ENCODE data around the gene PRKAR2B.

PRKAR2B gene

GRCh38 chr7:107044347-107045194 lies at the start of gene PRKAR2B:
PRKAR2B (plus strand) TSS chr7:107044705; CDS start chr7:107044908, 203 bp downstream.
- peak; percentile 25 for DNase-seq

DNA sequence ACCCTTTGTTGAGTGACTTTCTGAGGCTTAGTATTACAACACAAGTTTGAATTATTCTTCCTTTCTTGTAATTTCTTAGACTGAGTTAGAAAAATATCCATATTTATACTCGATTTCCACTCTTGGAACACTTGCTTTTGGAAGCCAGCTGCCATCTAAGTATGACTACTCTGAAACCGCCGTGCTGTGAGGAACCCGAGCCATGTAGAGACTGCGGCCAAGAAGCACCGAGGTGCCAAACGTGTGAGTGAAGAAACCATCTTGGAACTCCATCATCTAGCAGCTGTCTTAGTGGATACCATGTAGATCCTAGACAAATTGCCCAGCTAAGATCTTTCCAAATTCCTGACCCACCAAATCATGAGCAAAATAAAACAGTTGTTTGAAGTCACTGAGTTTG lies 49.7 kb upstream of the PRKAR2B start:
- no peak for DNase-seq

- DNase-seq: no peak
Measured at GRCh38 chr7:106997487-106998271, 46.8 kb upstream of the PRKAR2B start.

DNA sequence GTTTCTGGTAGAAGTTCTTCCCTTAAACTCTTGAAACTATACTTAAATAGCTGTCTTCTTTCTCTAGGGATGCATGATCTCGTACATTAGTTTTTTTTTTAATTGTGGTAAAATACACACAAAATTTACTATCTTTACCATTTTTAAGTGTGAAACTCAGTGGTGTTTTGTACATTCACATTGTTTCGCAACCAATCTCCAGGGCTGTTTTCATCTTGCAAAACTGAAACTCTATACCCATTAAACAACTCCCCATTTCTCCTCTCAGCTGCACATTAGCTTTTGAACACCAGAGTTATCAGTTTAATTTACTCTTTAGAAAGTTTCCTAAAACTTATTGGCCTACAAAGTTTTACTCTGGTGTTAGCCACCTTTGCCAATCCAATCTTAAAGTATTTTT lies 45.5 kb upstream of the PRKAR2B start:
- no peak for DNase-seq

GRCh38 chr7:107001490-107001889 lies 43.0 kb upstream of the PRKAR2B start:
- no peak for DNase-seq

GRCh38 chr7:107002126-107002525 lies 42.4 kb upstream of the PRKAR2B start:
- DNase-seq: no peak

- DNase-seq: no peak
Measured at GRCh38 chr7:107002529-107002998, 41.9 kb upstream of the PRKAR2B start.

DNA sequence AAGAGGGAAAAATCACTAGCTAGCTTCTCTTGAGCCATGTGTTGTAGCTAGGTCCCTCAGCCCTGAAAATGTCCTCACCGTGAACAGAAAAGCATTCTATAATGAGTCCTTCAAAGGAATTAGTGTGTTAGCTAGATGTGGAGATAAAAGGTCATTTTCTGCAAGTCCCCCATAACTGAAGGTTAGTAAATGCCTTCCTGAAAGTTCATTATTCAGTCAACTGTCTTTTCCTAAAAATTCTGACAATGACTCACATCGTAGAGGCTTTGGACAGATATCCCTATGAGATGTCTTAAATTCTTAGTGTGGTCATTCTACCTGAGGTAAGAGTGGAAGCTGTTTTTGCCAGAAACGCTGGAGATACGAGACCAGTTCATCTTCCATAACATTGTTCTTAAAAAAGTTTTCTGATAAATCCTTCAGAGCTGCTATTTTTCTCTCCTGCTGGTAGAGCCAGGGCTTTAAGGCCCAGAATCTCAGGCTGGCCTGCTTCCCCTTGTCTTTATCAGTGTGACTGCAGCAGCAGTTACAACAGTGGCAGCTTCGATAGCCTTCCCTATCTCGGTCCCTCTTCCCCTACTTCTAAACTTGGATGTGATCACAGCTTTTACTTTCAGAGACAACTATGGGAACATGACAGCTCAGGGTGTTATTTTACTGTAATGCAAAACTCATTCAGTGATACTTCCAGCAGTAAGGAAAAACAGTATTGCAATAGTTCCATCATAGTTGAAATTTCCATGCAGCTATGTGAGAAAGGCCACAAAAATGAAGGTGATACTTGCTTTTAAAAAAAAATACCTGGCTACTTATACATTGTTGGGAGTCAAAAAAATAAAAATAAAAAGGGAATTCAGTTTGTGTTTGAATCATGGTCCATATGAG lies 37.3 kb upstream of the PRKAR2B start:
- DNase-seq: no peak

GRCh38 chr7:107007892-107008287 lies 36.6 kb upstream of the PRKAR2B start:
- no peak for DNase-seq

- no peak for DNase-seq
Measured at GRCh38 chr7:107009846-107010203, 34.7 kb upstream of the PRKAR2B start.

DNA sequence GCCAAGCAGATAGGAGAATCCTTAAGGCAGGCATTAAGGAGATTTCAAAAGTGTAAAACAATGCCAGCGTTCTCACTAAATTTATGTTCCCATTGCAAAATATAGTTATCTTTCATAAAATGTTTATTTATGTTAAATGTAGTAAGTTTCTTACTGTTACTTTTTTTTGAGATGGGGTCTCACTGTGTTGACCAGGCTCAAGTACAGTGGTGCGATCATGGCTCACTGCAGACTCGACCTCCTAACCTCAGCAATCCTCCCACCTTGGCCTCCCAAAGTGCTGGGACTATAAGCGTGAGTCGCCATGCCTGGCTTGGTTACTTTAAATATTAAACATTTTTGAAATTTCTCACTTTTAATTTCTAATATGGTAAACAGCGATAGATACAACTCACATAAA lies 31.8 kb upstream of the PRKAR2B start:
- no peak for DNase-seq

DNA sequence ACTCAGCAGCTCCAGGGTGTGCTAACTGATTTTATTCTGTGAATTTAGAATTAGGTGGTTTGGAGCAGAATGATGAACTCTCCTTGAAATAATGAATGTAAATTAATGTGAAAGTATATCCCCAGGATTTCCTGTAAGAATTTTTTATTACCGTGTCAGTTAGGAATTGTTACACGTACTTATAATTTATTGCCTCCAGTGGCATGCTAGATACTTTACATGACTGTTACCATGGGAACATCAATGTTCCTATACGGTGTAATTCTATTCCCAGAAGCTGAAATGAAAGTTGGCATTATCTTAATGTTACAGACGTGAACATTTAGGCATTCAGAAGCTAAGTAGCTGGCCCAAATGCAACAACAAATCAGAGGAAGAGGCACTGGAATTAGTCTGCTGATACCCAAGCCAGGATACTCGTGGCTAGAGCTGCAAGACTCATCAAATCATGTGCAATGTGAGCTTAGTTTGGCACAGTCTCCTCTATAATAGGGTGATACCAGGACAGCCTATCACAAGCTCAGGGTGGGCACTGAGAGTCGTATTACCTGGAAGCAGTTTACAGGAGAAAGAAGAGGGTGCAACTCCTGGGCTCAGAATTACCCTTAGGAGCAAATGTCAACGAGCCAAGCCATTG lies 30.0 kb upstream of the PRKAR2B start:
- peak; percentile 33 for DNase-seq

DNA sequence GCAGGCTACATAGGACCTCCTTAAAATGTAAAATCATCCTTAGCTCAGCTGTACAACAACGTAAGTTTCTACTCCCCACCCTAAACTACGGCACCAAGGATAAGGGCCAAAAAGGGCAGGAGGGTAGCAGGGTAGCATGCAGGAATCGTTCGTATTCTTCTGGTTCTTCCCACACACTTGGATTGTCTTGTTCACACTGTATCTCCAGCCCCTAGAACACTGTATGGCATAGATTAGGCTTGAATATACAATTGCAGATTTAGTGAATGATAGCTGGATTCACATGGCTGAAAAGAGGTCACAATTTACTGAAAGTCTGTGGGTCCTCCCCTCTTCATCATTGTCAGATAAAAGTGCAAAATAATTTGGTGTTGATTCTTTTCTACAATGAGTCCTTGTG lies 28.2 kb upstream of the PRKAR2B start:
- no peak for DNase-seq

DNA sequence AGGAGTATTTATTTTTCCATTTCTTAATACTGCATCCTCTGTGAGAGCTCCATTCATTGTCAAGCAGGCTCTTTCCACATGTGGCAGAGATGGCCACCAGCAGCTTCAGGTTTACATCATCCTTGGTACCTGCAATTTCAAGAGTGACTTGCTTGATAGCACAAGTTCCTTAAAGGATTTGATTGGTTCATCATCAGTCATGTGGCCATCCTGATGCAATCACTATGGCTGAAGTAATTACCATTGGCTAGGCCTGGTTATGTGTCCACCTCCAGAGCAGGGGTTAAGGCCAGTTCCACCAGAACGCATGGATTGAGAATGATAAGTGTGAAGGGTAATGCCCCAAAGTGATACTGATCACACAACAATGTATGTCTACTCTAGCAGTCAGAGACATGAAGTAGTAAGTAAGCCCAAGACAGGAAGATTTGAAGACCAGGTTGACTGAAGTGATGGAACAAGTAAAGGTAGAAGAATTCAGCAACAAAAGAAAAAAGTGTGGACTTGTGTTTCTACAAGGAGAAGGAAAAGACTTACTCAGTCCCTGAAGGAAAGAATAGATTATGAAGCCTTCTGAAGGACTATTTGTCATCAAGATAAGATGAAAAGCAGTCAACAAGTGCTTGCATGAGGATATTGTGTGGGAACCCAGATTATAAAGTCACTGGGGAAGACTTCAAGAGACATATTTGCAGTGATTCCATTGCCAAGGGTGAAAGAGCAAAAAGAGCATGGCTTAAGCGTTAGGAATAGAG lies 26.4 kb upstream of the PRKAR2B start:
- DNase-seq: no peak

DNA sequence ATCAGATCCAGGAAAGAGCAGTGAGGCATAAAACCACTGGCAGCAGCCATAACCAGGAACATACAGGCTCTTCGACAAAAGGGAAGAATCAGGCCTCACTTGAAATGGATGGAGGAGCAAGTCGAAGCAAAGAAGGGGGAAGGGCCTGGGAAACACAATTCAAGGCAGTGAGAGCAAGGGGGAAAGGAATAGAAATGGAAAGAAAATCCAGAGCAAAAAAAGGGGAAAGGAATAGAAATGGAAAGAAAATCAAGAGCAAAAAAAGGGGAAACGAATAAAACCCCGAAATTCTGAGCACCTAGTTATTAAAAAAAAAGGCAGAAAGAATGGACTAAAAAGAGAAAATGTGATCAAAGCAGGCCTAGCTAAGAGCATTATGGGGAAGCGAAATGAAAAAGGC lies 24.1 kb upstream of the PRKAR2B start:
- no peak for DNase-seq

DNA sequence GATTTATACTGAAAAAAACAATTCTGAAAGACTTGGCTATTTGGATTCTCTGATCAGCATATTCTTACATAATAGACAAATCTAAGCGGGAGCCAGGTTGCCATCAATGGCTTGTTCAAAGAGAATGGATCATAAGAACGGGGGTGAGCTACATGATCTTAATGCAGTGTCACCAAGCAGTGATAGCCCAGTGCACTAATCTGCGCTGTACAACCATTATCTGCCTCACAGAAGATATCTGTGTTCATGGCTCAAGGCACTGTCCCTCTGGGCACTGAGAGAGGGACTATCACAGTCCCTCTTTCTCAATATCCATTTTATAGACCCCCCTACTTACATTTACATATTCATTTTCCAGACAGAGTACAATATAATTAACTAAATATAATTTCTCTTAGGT lies 22.9 kb upstream of the PRKAR2B start:
- DNase-seq: no peak

DNA sequence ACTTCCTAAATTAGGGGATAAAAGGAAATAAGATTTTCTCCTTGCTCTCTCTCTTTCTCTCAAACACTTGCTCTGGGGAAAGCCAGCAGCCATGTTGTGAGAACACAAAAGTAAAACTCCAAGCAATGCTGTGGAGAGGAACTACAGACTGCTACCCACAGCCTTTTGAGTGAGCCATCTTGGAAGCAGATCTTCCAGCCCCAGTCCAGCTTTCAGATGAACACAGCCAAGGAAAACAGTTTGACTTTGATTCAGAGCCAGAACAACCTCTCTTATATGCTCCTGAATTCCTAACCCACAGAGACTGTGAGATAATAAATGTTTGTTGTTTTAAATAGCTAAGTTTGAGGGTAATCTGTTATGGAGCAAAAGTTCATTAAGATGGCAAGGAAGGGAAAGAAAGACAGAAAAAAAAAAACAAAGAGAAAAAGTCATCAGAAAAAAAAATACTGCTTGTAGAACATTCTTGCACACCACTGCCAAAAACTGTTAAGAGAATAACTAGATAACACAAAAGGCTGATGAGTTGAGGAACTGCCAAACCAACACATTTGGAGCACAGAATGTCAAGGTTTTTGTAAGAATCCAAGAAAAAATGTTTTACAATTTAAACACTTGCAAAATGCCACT lies 20.9 kb upstream of the PRKAR2B start:
- no peak for DNase-seq

- no peak for DNase-seq
Measured at GRCh38 chr7:107024906-107025305, 19.6 kb upstream of the PRKAR2B start.

- DNase-seq: peak; percentile 13
Measured at GRCh38 chr7:107025449-107026103, 18.9 kb upstream of the PRKAR2B start.

DNA sequence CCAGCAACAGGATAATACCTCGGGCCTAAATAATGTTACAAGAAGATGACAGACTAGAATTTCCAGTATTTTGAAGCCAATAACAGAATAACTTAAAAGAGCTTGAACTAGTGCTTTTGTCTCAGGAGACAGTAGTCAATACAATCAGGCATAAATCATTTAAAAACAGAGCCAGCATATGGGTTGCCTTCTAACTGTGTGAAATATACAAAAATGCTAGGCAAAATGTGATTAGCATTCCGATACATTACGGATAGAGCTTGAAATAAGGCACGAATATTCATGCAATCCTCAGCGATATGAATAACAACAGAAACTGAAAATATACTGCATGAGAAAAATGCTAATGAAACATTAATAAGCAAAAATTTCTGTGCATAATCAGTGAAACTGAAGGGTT lies 18.3 kb upstream of the PRKAR2B start:
- DNase-seq: no peak

DNA sequence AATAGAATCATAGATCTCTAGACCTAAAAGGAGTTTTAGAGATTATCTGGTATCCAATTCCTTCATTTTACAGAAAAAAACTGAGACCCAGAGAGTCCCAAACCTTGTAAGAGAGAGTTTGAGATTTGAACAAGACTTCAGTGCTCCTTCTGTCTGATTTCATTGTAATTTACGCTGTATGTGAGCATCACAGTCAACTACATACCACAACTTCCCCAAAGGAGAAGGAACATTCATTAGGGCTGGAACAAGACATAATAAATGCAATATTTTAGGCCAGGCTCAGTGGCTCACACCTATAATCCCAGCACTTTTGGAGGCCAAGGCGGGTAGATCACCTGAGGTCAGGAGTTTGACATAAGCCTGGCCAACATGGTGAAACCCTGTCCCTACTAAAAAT lies 17.3 kb upstream of the PRKAR2B start:
- no peak for DNase-seq
